Measurements from ENCODE around the gene TNFSF13.

The TNFSF13 gene

DNA sequence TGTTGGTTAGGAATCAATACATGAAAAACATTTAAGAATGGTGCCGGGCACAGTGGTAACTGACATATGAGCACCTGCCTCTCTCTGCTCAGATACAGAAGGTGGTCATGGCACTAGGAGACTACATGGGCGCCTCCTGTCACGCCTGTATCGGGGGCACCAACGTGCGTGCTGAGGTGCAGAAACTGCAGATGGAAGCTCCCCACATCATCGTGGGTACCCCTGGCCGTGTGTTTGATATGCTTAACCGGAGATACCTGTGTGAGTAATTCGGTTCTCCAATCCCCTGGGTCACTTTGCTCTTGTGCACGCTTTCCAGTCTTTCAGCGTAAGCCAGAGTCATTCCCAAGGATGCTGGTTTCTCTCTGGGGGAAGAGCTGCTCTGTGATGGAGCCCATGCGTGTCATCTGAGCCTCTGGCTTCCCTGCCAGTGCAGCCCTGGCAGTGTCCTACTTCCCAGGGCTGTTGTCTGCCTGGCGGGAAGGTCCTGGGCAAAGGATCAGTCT is 17.9 kb downstream of the TNFSF13 start:
- DNase-seq, result no peak

DNA sequence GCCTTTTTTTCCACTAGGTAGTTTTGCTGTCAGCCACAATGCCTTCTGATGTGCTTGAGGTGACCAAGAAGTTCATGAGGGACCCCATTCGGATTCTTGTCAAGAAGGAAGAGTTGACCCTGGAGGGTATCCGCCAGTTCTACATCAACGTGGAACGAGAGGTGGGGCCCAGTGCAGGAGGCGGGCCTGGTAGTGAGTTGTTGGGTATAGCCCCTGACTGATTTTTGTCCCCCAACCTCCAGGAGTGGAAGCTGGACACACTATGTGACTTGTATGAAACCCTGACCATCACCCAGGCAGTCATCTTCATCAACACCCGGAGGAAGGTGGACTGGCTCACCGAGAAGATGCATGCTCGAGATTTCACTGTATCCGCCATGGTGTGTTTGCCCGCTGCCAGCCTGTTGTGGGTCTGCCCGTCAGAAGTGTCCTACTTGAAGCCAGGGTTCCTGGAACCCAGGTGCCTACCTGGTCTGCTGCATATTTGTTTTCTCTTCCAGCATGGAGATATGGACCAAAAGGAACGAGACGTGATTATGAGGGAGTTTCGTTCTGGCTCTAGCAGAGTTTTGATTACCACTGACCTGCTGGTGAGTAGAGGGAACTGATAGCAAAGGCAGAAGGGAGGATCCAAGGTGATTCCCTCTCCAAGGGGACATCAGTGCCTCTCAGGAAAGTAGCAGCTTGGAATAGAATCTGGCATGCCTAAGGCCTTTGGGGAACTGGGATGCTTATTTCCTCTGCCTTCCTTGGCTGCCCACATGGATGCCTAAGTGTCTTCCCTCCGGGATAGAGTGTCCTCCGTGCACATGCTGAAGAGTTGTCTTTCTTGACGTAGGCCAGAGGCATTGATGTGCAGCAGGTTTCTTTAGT is 19.0 kb downstream of the TNFSF13 start:
- DNase-seq, result no peak

DNA sequence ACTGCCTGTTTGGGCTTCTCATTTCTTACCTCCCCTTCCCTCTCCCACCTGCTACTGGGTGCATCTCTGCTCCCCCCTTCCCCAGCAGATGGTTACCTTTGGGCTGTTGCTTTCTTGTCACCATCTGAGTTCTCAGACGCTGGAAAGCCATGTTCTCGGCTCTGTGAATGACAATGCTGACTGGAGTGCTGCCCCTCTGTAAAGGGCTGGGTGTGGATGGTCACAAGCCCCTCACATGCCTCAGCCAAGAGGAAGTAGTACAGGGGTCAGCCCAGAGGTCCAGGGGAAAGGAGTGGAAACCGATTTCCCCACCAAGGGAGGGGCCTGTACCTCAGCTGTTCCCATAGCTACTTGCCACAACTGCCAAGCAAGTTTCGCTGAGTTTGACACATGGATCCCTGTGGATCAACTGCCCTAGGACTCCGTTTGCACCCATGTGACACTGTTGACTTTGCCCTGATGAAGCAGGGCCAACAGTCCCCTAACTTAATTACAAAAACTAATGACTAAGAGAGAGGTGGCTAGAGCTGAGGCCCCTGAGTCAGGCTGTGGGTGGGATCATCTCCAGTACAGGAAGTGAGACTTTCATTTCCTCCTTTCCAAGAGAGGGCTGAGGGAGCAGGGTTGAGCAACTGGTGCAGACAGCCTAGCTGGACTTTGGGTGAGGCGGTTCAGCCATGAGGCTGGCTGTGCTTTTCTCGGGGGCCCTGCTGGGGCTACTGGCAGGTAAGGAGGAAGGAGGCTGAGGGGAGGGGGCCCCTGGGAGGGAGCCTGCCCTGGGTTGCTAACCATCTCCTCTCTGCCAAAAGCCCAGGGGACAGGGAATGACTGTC is 20.7 kb downstream of the TNFSF13 start, which contains the start of gene CD68:
CD68 (plus strand) TSS at position 638 of the 833 bp plus-strand sequence; CDS start at position 678, 40 bp downstream.
- DNase-seq, result no peak

DNA sequence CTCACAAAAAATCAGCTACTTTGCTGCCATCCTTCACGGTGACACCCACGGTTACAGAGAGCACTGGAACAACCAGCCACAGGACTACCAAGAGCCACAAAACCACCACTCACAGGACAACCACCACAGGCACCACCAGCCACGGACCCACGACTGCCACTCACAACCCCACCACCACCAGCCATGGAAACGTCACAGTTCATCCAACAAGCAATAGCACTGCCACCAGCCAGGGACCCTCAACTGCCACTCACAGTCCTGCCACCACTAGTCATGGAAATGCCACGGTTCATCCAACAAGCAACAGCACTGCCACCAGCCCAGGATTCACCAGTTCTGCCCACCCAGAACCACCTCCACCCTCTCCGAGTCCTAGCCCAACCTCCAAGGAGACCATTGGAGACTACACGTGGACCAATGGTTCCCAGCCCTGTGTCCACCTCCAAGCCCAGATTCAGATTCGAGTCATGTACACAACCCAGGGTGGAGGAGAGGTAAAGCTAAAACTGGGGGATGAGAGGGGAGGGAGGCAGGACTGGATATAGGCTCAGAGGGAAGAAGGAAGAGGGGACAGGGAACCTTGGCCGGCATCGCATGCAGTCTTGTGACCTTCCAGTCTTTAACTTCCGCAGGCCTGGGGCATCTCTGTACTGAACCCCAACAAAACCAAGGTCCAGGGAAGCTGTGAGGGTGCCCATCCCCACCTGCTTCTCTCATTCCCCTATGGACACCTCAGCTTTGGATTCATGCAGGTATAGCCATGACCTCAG is 21.5 kb downstream of the TNFSF13 start:
- no peak for DNase-seq

DNA sequence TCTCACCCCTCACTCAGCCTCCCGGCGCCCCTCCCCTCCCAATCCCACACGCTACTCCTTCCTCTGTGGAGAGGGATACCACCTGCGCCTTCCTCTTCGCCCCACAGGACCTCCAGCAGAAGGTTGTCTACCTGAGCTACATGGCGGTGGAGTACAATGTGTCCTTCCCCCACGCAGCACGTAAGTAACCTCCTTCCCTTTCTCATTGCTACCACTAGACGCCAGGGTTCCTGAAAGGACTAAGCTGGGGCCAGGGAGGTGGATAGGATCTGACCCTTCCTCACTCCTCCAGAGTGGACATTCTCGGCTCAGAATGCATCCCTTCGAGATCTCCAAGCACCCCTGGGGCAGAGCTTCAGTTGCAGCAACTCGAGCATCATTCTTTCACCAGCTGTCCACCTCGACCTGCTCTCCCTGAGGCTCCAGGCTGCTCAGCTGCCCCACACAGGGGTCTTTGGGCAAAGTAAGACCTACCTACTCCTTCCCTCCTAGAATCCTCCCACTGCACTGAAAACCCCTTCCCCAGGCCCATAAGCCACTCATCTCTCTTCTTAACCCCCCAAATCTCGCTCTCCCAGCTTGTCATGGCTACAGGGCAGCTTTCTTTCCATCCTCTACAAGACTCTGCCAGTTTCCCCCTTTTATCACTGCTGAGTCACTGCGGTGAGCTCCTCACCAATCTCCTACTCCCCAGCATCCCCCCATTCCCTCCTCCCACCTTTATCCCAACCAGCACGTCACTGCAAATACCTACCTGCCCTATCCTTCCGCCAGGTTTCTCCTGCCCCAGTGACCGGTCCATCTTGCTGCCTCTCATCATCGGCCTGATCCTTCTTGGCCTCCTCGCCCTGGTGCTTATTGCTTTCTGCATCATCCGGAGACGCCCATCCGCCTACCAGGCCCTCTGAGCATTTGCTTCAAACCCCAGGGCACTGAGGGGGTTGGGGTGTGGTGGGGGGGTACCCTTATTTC is 22.3 kb downstream of the TNFSF13 start:
- DNase-seq, result no peak

DNA sequence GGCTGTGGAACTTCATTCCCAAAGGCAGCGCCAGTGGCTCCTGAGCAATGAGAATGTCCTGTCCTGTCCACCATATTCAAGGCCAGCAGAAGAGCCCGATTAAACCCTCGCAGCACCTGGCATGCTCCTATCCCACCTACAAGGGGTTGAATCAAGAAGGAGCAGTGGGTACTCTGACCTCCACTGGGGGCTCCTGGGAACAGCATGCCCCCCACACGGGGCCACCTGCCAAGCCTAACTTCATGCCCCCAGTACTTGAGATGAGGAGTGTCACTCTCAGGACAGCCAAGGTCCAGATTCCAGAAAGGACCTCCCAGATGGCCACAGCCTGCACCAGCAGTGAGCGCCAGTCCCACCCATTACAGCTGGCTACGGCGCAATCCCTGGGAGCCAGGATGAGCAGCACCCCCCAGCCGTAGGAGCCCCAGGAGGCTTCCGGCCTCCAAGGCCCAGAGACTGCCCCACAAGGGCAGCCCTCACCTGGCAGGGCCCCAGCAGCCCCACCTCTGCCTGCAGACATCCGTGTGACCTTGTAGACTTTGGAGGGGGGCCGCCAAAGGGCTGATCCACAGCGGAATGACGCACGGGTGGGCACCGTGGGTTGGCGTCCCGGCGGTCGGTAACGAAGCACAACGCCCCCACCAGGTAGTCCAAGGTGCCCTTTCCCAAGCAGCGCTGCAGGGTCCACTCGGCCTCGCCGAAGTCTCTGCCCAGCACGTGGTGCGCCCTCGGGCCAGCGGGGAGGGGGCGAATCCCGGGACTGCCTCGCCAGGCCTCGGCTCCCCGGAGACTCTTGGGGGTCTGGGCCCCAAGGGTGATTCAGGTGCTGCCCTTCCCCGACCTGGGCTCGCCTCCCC is 24.1 kb downstream of the TNFSF13 start:
- no peak for DNase-seq

DNA sequence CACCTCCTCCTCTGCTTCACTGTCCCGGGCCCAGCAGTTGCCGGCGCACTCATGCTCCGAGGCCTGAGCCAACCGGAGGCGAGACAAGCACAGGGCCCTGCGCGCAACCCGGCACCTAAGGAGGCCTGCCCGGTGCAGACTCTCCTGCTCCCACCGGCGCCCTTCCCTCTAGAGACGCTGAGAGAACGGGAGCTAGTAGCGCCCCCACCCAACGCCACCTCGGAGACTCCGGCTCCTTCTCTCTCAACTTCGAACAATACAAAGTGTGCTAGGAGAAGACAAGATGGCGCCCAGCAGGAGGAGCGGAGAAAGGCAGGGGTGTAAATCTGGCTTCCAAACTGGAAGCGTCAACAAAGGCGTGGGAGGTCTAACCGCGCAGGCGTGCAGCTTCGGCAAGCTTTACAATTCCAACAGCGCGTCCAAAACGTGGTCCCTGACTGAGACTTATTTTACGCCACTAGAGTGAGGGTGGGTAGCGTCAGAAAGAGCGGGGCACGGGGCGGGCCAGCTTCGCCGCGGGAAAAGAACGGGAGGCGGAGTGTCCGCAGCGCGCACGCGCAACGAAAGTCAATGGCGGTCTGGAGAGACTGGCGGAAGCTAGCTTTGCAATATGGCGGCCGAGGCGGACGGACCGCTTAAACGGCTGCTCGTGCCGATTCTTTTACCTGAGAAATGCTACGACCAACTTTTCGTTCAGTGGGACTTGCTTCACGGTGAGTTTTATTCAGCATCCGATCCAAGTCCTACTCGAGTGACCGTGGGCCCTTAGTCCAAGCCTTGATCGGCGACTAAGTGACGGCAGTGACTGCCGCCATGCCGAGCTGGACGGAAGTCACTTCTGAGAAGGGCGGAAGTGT is 24.9 kb downstream of the TNFSF13 start, which contains the start of gene MPDU1:
MPDU1 (plus strand) TSS at position 600 of the 857 bp plus-strand sequence; CDS start at position 611, 11 bp downstream.
- peak; percentile 71 for DNase-seq

DNA sequence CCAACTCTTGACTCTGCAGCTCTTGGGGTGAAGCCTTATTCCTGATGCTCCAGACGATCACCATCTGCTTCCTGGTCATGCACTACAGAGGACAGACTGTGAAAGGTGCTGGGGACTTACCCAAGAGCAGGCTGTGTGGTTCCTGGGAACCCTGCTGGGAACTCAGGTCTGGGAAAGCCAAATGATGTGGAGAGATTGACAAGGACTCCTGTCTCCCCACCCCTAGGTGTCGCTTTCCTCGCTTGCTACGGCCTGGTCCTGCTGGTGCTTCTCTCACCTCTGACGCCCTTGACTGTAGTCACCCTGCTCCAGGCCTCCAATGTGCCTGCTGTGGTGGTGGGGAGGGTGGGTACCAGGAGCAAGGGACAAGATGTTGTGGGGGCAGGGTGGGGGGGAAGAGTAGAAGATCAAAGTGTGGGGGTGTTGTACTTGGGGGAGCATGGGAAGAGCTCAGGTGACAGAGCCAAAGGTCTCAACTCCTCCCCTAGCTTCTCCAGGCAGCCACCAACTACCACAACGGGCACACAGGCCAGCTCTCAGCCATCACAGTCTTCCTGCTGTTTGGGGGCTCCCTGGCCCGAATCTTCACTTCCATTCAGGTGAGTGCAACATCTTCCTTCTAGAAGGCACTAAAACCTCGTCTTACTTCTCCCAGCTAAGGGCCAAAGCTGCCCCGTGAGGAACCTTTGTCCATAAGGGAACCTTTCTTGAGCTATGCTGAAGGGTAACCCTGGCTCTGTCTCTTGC is 28.3 kb downstream of the TNFSF13 start:
- DNase-seq, result no peak

DNA sequence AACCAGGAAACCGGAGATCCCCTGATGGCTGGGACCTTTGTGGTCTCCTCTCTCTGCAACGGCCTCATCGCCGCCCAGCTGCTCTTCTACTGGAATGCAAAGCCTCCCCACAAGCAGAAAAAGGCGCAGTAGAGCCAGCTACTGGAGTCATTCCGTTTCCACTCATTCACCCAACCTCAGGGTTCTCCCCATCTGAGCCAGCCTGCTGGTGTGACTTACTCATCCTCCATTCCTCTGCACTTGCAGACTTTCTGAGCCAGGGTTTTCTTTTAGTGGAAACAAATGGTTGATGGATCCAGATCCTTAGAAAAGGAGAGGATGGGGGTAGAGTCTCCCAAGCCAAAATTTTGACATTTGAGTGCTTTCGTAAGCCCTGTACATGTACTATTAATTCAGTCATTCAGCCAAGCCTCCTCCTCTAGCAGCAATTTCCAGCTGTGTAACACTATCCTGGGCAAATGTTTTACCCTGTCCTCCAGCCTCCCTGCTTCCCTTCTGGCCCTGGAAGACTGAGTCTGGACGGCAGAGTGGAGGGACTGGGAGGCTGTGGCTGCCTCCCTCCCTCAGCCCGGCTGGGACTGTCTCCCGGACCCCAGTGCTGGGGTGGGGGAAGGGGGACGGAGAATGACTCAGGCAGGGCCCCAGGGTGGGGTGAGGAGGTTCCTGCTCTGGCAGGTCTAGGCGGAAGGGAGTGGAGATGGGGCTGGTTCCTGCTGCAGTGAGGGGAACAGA is 29.0 kb downstream of the TNFSF13 start:
- DNase-seq, result no peak

DNA sequence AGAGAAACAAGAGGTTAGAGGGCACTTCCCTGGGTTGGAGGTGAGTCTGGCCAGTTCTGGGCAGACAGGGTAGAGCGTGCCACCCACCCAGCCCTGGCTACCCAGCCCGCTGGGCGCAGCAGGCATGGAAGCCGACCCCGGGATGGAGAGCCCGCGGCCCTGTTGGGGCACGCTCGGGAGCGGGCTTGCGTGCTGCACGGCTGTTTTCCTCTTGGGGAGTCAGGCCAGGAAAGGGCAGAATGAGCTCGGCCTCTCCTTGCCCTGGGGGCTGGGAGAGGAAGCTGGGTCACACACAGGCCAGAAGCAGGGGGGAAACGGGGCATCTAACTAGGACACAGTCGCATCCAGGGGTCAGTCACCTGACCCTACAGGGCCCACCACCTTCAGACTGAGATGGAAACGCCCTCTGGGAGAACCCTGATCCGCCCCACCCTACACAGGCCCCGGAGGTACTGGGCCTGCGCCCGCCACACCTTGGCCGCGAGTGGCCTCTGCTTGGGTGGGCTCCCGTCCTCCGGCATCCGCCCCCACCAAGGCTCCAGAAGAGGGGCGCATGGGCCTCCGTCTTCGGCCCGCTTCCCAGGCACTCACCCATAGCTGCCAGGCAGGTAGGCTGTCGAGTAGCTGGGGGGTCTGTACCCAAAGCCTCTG is 30.1 kb downstream of the TNFSF13 start:
- no peak for DNase-seq

DNA sequence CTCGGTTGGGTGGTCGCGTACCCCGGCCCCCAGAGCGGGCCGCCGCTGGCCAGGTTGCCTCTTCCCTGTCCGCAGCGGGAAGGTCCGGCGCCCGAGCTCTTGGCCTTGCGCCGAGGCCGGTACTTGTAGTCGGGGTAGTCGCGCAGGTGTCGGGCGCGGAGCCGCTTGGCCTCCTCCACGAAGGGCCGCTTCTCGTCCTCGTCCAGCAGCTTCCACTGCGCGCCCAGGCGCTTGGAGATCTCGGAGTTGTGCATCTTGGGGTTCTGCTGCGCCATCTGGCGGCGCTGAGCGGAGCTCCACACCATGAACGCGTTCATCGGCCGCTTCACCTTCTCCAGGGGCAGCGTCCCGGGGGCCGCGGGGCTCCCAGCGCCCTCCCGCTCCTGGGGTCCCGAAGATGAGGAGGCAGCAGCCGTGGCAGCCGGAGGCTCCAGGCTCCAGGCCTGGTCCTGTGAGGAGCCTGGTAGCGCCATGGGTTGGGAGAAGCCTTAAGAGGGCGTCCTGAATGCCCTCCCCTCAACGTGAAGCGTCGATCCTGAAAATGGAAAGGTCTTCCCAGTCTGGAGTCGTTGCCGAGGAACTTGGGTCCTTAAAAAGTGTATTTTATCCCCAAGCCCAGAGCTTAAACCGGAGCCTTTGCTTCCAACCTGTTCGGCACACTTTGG is 30.8 kb downstream of the TNFSF13 start:
- DNase-seq, result no peak

DNA sequence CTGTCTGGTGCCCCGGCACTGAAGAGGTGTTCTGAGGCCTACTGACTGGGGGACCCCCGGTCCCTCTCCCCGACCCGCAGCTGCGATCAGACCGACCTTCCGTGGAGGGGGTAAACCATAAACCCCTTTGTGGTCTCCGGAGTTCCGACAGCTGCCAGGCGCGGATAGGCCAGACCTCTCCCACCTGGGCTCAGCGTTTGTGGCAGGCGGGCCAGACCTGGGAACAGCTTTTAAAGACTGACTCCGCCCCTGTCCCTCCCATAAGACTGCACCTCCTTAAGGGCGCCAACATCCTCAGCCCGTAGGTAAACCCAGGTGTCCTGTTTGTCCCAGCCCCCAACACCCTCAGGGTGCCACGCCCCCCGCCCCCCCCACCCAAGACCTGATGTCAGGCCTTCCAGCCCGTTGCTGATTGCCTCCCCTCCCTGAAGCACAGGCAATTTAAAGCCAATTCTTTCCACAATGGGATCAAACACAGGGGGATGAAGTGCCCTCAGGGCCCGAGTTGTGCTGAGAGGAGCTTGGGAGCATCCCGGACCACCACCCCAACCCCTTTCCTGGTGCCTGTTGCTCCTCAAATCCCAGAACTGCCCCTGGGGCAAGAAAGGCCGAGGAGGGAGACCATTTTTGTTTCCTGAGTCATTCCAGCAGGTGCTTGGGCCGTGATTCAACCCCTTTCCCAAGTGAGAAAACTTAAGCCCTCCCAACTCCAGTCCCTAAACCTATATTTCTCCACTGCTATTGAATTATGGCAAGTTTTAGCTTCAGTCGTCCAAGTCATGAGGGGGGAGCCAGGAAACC is 31.5 kb downstream of the TNFSF13 start, which contains the start of gene SOX15:
SOX15 (minus strand) TSS at position 204 of the 801 bp plus-strand sequence. CDS start 418 bp downstream, outside the sequence.
- DNase-seq, result no peak

DNA sequence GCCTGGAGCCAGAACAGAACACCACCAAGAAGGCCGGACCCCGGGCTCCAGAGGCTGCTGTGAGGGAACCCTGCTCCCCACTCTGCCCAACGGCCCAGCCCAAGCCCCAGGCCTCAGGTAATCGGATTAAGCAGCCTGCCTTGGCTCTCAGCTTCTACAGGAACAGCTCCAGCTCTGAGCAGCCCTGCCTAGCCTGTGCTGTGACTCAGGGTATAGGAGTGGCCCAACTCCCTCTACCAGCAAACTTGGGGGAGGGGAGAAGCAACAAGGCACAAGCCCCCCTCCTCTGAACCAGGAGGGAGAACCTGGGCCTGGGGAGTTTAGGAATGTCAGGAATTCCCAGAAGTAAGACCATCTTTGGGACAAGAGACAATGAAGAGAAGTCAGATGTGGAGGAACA is 32.2 kb downstream of the TNFSF13 start:
- DNase-seq, result no peak

DNA sequence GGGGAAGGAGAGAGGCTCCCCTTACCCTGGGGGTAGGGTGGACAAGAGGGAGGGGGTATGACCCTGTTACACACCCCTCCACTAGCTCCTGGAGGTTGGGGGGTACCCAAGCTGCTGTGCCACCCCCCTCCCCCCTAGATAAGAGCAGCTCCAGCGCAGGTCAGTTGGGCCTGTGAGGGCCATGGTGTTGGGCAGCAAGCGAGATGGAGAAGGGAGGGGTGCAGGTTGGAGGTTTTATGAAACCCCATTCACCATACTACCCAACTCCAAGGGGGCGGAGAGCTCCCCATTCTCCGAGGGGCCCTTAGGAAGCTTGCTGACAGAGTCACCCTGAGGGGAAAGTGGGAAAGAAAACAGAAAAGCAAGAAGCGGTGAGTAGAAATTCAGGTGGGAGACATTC is 33.0 kb downstream of the TNFSF13 start:
- DNase-seq, result no peak

DNA sequence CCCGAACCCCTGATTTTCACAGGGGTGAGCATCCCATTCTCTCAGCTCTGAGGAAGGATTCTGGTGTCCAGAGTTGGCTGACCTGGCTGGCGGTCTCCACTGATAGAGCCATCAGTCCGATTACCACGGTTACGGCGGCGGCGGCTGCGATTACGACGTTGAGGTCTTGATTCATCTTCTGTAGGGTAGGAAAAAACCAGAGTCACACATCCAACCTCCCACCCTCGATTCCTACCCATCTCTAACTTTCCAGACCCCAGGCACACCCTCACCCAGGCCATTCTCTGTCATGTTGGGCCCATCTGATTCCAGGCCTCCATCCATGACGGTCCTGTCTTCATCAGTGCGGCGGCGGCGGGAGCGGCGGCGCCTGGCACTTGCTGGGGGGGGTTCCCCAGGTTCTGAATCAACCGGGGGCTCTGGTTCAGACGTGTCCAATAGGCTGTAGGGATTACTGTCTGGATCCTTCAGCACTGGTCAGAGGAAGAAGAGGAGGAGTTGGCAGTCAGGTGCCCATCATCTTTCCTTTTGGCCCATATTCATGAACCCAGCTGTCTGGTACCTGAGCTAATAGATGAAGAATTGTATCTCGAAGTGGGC is 34.0 kb downstream of the TNFSF13 start:
- no peak for DNase-seq
